IMR-90 (cell line): ENCODE measurements around the gene MESP2. TPM values are rescaled to one million over a fixed set of nuclear protein-coding genes. Genes with fewer than 3 reads are reported as not detected.

ENCODE experiments used
- ATAC-seq: fragments of 200-7000 bp; cut with Tn5 transposase; 2 replicates; pipeline ENCODE4 v1.9.1; 2020; ENCODE audit warnings: low read depth, mild to moderate bottlenecking, moderate library complexity
- BruUV-seq: library from RNA; stranded (reverse); fragments of 400-500 nt; replicated peaks from 2 replicates; lab custom pipeline; 2021; lab: Mats Ljungman, UMichigan
- CTCF ChIA-PET: fragments of 300-600 bp; formaldehyde crosslinking; extraction: SDS; loops from one replicate; lab custom pipeline; 2021; ENCODE audit warnings: antibody characterized with exemption; lab: Yijun Ruan, JAX
- POLR2A ChIA-PET: fragments of 300-600 bp; sonication (Branson Sonifier 250); formaldehyde crosslinking; loops from one replicate; lab custom pipeline; 2022; ENCODE audit warnings: antibody characterized with exemption; ENCODE audit not compliant: unreplicated experiment; lab: Charles Lee
- DNase-seq: peaks from one replicate; pipeline ENCODE4 v3.0.0; 2013
- H2AFZ ChIP-seq: replicated peaks from 2 replicates; pipeline ENCODE3; 2013; ENCODE audit warnings: low read length, mild to moderate bottlenecking; ENCODE audit not compliant: poor library complexity
- H2AK5ac ChIP-seq: 2 replicates; pipeline ENCODE4 v1.6.1; 2013; ENCODE audit warnings: low read depth, low read length, inconsistent platforms
- H2AK9ac ChIP-seq: replicated peaks from 2 replicates; pipeline ENCODE3; 2013; ENCODE audit warnings: mild to moderate bottlenecking, low read depth, low read length, moderate library complexity; ENCODE audit not compliant: poor library complexity
- H2BK120ac ChIP-seq: 2 replicates; pipeline ENCODE4 v1.6.1; 2013; ENCODE audit warnings: low read depth, low read length, inconsistent platforms
- H2BK15ac ChIP-seq: 3 replicates; pipeline ENCODE4 v1.6.1; 2013; ENCODE audit warnings: low read depth, low read length, inconsistent platforms
- H2BK20ac ChIP-seq: 2 replicates; pipeline ENCODE4 v1.6.1; 2013; ENCODE audit warnings: low read depth, mild to moderate bottlenecking, inconsistent platforms, low read length, moderate library complexity
- H2BK5ac ChIP-seq: 2 replicates; pipeline ENCODE4 v1.6.1; 2013; ENCODE audit warnings: mild to moderate bottlenecking, low read depth, low read length, inconsistent platforms; ENCODE audit not compliant: poor library complexity, severe bottlenecking
- H3K14ac ChIP-seq: replicated peaks from 2 replicates; pipeline ENCODE4 v1.6.1; 2013; ENCODE audit warnings: low read depth, low read length, inconsistent platforms
- H3K18ac ChIP-seq: 2 replicates; pipeline ENCODE4 v1.6.1; 2013; ENCODE audit warnings: low read depth, low read length, control low read depth
- H3K23ac ChIP-seq: 2 replicates; pipeline ENCODE4 v1.6.1; 2013; ENCODE audit warnings: low read depth, low read length, inconsistent platforms
- H3K27ac ChIP-seq: 2 replicates; pipeline ENCODE4 v1.5.1; 2013; ENCODE audit warnings: mild to moderate bottlenecking, control low read depth, low read length; ENCODE audit not compliant: insufficient read depth
- H3K27me3 ChIP-seq: 2 replicates; pipeline ENCODE4 v1.6.1; 2013; ENCODE audit warnings: low read length; ENCODE audit not compliant: control insufficient read depth, insufficient read depth
- H3K36me3 ChIP-seq: 2 replicates; pipeline ENCODE4 v1.6.1; 2013; ENCODE audit warnings: low read length, mixed read lengths; ENCODE audit not compliant: control insufficient read depth, insufficient read depth
- H3K4ac ChIP-seq: 2 replicates; pipeline ENCODE4 v1.6.1; 2013; ENCODE audit warnings: low read depth, low read length, inconsistent platforms
- H3K4me1 ChIP-seq: 2 replicates; pipeline ENCODE4 v1.6.1; 2013; ENCODE audit warnings: low read length, mixed read lengths; ENCODE audit not compliant: control insufficient read depth, insufficient read depth
- H3K4me2 ChIP-seq: 2 replicates; pipeline ENCODE4 v1.6.1; 2013; ENCODE audit warnings: low read depth, mild to moderate bottlenecking, control low read depth, low read length, moderate library complexity
- H3K4me3 ChIP-seq: 2 replicates; pipeline ENCODE4 v1.5.1; 2013; ENCODE audit warnings: low read depth, mild to moderate bottlenecking, control low read depth, low read length, moderate library complexity; ENCODE audit not compliant: insufficient read depth
- H3K56ac ChIP-seq: 2 replicates; pipeline ENCODE4 v1.6.1; 2013; ENCODE audit warnings: low read length, inconsistent platforms; ENCODE audit not compliant: insufficient read depth; ENCODE audit errors: extremely low read depth
- H3K79me1 ChIP-seq, 2 experiments: 2 replicates each; pipeline ENCODE4 v1.6.1; 2013; ENCODE audit warnings: low read length in 2 of 2, inconsistent platforms in 1 of 2, low read depth in 1 of 2
- H3K9ac ChIP-seq: 2 replicates; pipeline ENCODE4 v1.6.1; 2013; ENCODE audit warnings: low read depth, low read length, control low read depth
- H3K9me1 ChIP-seq: 2 replicates; pipeline ENCODE4 v1.6.1; 2013; ENCODE audit warnings: low read length, inconsistent platforms; ENCODE audit not compliant: insufficient read depth
- H3K9me3 ChIP-seq: 2 replicates; pipeline ENCODE4 v1.6.1; 2013; ENCODE audit warnings: low read length; ENCODE audit not compliant: control insufficient read depth, insufficient read depth
- H4K20me1 ChIP-seq: 2 replicates; pipeline ENCODE4 v1.6.1; 2013; ENCODE audit warnings: low read length, inconsistent platforms; ENCODE audit not compliant: insufficient read depth
- H4K5ac ChIP-seq: 2 replicates; pipeline ENCODE4 v1.6.1; 2013; ENCODE audit warnings: mild to moderate bottlenecking, low read depth, low read length, control low read depth
- H4K8ac ChIP-seq, 2 experiments: 2 replicates each; pipeline ENCODE4 v1.6.1; 2013; ENCODE audit warnings: low read depth in 2 of 2, low read length in 2 of 2, control low read depth in 1 of 2, inconsistent platforms in 1 of 2
- H4K91ac ChIP-seq: 2 replicates; pipeline ENCODE4 v1.6.1; 2013; ENCODE audit warnings: low read depth, low read length, inconsistent platforms; ENCODE audit not compliant: insufficient read depth
- MAFK ChIP-seq: IDR thresholded peaks from 2 replicates; pipeline ENCODE4 v1.6.1; 2012; ENCODE audit warnings: low read depth, low read length, improper control_type of control experiment
- MAZ ChIP-seq: IDR thresholded peaks from 2 replicates; pipeline ENCODE4 v1.6.1; 2012; ENCODE audit warnings: low read depth, mild to moderate bottlenecking, low read length, improper control_type of control experiment, moderate library complexity, borderline replicate concordance
- NFE2L2 ChIP-seq: fragments of 150-350 bp; IDR thresholded peaks from 2 replicates; pipeline ENCODE4 v1.6.1; 2016; ENCODE audit warnings: low read depth, mild to moderate bottlenecking, low read length
- WGBS, 2 experiments: methylation state at CpG; one replicate each; pipeline versions ENCODE4 v1.1.5 to v1.1.7; 2013; ENCODE audit warnings: missing lambda C conversion rate in 2 of 2; ENCODE audit not compliant: insufficient read length in 1 of 2; ENCODE audit errors: extremely low coverage in 2 of 2; 5-methylcytosine and 5-hydroxymethylcytosine counted together
- dilution Hi-C: fragments of 300-500 bp; cut with HindIII; formaldehyde crosslinking; loops from one replicate; pipeline ENCODE4 v1.14.3; 2018; ENCODE audit warnings: low sequenced_read_pairs; ENCODE audit not compliant: unreplicated experiment
- in situ Hi-C: fragments of 300-500 bp; cut with MboI; formaldehyde crosslinking; loops from 3 replicates; pipeline ENCODE4 v1.14.3; 2019; ENCODE audit warnings: low sequenced_read_pairs, inconsistent platforms, mixed read lengths
- intact Hi-C: fragments of 100-400 bp; cut with micrococcal nuclease; formaldehyde crosslinking; loops from 2 replicates; pipeline ENCODE4 v1.10.0; 2022
- polyA plus RNA-seq, 3 experiments: library from polyadenylated mRNA; depleted of rRNA; stranded (reverse); fragments of >200 nt; gene quantifications; 2 replicates each; pipeline ENCODE4 v1.2.3, GENCODE V29; 2012; ENCODE audit warnings: low replicate concordance in 1 of 3
- total RNA-seq: library from RNA; depleted of rRNA; stranded (reverse); fragments of >200 nt; gene quantifications from 2 replicates; pipeline ENCODE4 v1.2.3, GENCODE V29; 2012

Gene MESP2
- total and polyA plus RNA-seq, 2 of the 4 experiments (the other 2 are of a cell fraction), result 0.18 to 0.32 TPM

- Histone ChIP-seq H3K27ac (no peak overlapping the region), H3K23ac (no peak overlapping the region), H2AK9ac (no peak overlapping the region), H2BK15ac (no peak overlapping the region), H2BK120ac (no peak overlapping the region), H3K4me1 (peaks cover 5% of the 10 kb centered on the region; the same call in 1 of the 2 replicates), H3K9ac (no peak overlapping the region), H4K5ac (no peak overlapping the region), H4K8ac (no peak overlapping the region), H2AFZ (no peak overlapping the region), H4K20me1 (no peaks in the 10 kb centered on the region), H3K9me1 (0 out of 2 replicates have a peak, but pooled peaks cover 5% of the 10 kb centered on the region), H3K4ac (no peak overlapping the region), H3K56ac (no peak overlapping the region), H2BK5ac (no peak overlapping the region), H3K18ac (no peak overlapping the region), H3K79me1 (no peaks in the 10 kb centered on the region), H3K4me2 (no peak overlapping the region), H2BK20ac (no peak overlapping the region), H3K9me3 (peaks cover 3% of the 10 kb centered on the region; the same call in 1 of the 2 replicates), H3K27me3 (no peaks in the 10 kb centered on the region), H4K91ac (no peak overlapping the region), H2AK5ac (no peak overlapping the region), H3K14ac (no peak overlapping the region), H3K36me3 (peaks cover 30% of the 10 kb centered on the region), H3K4me3 (no peak overlapping the region)
- ChIA-PET CTCF (interaction anchor here (0.6 kb wide), 1 partner anchor 14 kb away, joined by 3 read pairs; the partner anchor contains the start of gene MESP2), POLR2A (no interaction called here)
- dilution Hi-C loops (no loop called here), in situ Hi-C loops (no loop called here), intact Hi-C loops (no loop called here)
- no TSS peak for BruUV-seq
- DNase-seq (no peak), ATAC-seq (no peak)
- TF ChIP-seq MAFK (no peak), MAZ (no peak), NFE2L2 (no peak)
- WGBS, 2 experiments, result no CpG with 5 or more reads among the region's 10 CpGs
These were observed 14.1 kb downstream of the MESP2 start for GRCh38 chr15:89790206-89790605.
